DOHH2 (cell line): Measurements from ENCODE around the gene ANOS1.

ENCODE experiments used
- H3F3A ChIP-seq: fragments of 200-600 bp; sonication (generic), shearing (Covaris generic); 2 replicates; pipeline ENCODE4 v1.6.0; 2016; ENCODE audit warnings: antibody characterized with exemption, mild to moderate bottlenecking; ENCODE audit not compliant: control insufficient read depth, insufficient read depth
- H3K27ac ChIP-seq: fragments of 200-600 bp; sonication (generic); 2 replicates; pipeline ENCODE4 v1.5.1; 2014; ENCODE audit warnings: low read depth, mild to moderate bottlenecking, low read length, moderate library complexity
- H3K27me3 ChIP-seq: fragments of 200-600 bp; sonication (generic); 2 replicates; pipeline ENCODE4 v1.6.1; 2014; ENCODE audit warnings: mild to moderate bottlenecking, low read length, mixed read lengths; ENCODE audit not compliant: control insufficient read depth
- H3K36me3 ChIP-seq: fragments of 200-600 bp; sonication (generic); 2 replicates; pipeline ENCODE4 v1.6.1; 2014; ENCODE audit warnings: mild to moderate bottlenecking, low read length, moderate library complexity, mixed read lengths; ENCODE audit not compliant: control insufficient read depth
- H3K4me1 ChIP-seq: fragments of 200-600 bp; sonication (generic); 2 replicates; pipeline ENCODE4 v1.6.1; 2014; ENCODE audit warnings: mild to moderate bottlenecking, low read length, mixed read lengths; ENCODE audit not compliant: control insufficient read depth
- H3K4me2 ChIP-seq: fragments of 200-600 bp; sonication (generic); 2 replicates; pipeline ENCODE4 v1.6.0; 2014; ENCODE audit warnings: mild to moderate bottlenecking, low read length, moderate library complexity
- H3K4me3 ChIP-seq: fragments of 200-600 bp; sonication (generic); 2 replicates; pipeline ENCODE4 v1.5.1; 2014; ENCODE audit warnings: mild to moderate bottlenecking, low read length, mixed read lengths
- H3K79me2 ChIP-seq: fragments of 200-600 bp; sonication (generic); 2 replicates; pipeline ENCODE4 v1.6.1; 2014; ENCODE audit warnings: mild to moderate bottlenecking, low read length, mixed read lengths; ENCODE audit not compliant: control insufficient read depth
- H3K9me2 ChIP-seq: fragments of 200-600 bp; sonication (generic); replicated peaks from 2 replicates; pipeline ENCODE4 v1.6.1; 2014; ENCODE audit warnings: mild to moderate bottlenecking, low read length, mixed read lengths; ENCODE audit not compliant: control insufficient read depth
- H3K9me3 ChIP-seq: fragments of 200-600 bp; sonication (generic); 2 replicates; pipeline ENCODE4 v1.6.1; 2014; ENCODE audit warnings: antibody characterized with exemption, low read length, mixed read lengths; ENCODE audit not compliant: control insufficient read depth, insufficient read depth
- H4K20me1 ChIP-seq: fragments of 200-600 bp; sonication (generic); 2 replicates; pipeline ENCODE4 v1.6.0; 2014; ENCODE audit warnings: low read depth, mild to moderate bottlenecking, antibody characterized with exemption, low read length, moderate library complexity; ENCODE audit not compliant: control insufficient read depth, insufficient read depth
- EZH2phosphoT487 ChIP-seq: fragments of 200-600 bp; sonication (generic); IDR thresholded peaks from 2 replicates; pipeline ENCODE4 v1.6.1; 2017; ENCODE audit warnings: borderline replicate concordance, mild to moderate bottlenecking, antibody characterized with exemption, low read length, moderate library complexity, mixed read lengths
- TF ChIP-seq, protein P1 (sequence below): fragments of 200-600 bp; sonication (generic); IDR thresholded peaks from one replicate; pipeline ENCODE4 v1.5.1; 2014; ENCODE audit warnings: antibody characterized with exemption, mild to moderate bottlenecking, low read depth, low read length; ENCODE audit not compliant: poor library complexity, severe bottlenecking

Gene ANOS1

GRCh38 chrX:8484360-8484949 lies 247.5 kb downstream of the ANOS1 start:
- no peaks in the 10 kb centered on the region for H3F3A ChIP-seq
- no peak overlapping the region for H3K4me3 ChIP-seq
- H3K27ac ChIP-seq, result no peak overlapping the region
- no peaks in the 10 kb centered on the region for H3K9me2 ChIP-seq
- no peaks in the 10 kb centered on the region for H3K36me3 ChIP-seq
- no peaks in the 10 kb centered on the region for H3K9me3 ChIP-seq
- no peaks in the 10 kb centered on the region for H4K20me1 ChIP-seq
- no peak overlapping the region for H3K4me2 ChIP-seq
- H3K27me3 ChIP-seq, result no peaks in the 10 kb centered on the region
- H3K79me2 ChIP-seq, result no peaks in the 10 kb centered on the region
- TF ChIP-seq, protein P1, sequence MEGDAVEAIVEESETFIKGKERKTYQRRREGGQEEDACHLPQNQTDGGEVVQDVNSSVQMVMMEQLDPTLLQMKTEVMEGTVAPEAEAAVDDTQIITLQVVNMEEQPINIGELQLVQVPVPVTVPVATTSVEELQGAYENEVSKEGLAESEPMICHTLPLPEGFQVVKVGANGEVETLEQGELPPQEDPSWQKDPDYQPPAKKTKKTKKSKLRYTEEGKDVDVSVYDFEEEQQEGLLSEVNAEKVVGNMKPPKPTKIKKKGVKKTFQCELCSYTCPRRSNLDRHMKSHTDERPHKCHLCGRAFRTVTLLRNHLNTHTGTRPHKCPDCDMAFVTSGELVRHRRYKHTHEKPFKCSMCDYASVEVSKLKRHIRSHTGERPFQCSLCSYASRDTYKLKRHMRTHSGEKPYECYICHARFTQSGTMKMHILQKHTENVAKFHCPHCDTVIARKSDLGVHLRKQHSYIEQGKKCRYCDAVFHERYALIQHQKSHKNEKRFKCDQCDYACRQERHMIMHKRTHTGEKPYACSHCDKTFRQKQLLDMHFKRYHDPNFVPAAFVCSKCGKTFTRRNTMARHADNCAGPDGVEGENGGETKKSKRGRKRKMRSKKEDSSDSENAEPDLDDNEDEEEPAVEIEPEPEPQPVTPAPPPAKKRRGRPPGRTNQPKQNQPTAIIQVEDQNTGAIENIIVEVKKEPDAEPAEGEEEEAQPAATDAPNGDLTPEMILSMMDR, result no peak
- no peak for TF ChIP-seq EZH2phosphoT487
- H3K4me1 ChIP-seq, result no peaks in the 10 kb centered on the region
